DOHH2 (cell line): ENCODE data around the gene THYN1.

Experiments
- H3F3A ChIP-seq: fragments of 200-600 bp; sonication (generic), shearing (Covaris generic); 2 replicates; pipeline ENCODE4 v1.6.0; 2016; ENCODE audit warnings: antibody characterized with exemption, mild to moderate bottlenecking; ENCODE audit not compliant: control insufficient read depth, insufficient read depth
- H3K27ac ChIP-seq: fragments of 200-600 bp; sonication (generic); 2 replicates; pipeline ENCODE4 v1.5.1; 2014; ENCODE audit warnings: low read depth, mild to moderate bottlenecking, low read length, moderate library complexity
- H3K27me3 ChIP-seq: fragments of 200-600 bp; sonication (generic); 2 replicates; pipeline ENCODE4 v1.6.1; 2014; ENCODE audit warnings: mild to moderate bottlenecking, low read length, mixed read lengths; ENCODE audit not compliant: control insufficient read depth
- H3K36me3 ChIP-seq: fragments of 200-600 bp; sonication (generic); 2 replicates; pipeline ENCODE4 v1.6.1; 2014; ENCODE audit warnings: mild to moderate bottlenecking, low read length, moderate library complexity, mixed read lengths; ENCODE audit not compliant: control insufficient read depth
- H3K4me1 ChIP-seq: fragments of 200-600 bp; sonication (generic); 2 replicates; pipeline ENCODE4 v1.6.1; 2014; ENCODE audit warnings: mild to moderate bottlenecking, low read length, mixed read lengths; ENCODE audit not compliant: control insufficient read depth
- H3K4me2 ChIP-seq: fragments of 200-600 bp; sonication (generic); 2 replicates; pipeline ENCODE4 v1.6.0; 2014; ENCODE audit warnings: mild to moderate bottlenecking, low read length, moderate library complexity
- H3K4me3 ChIP-seq: fragments of 200-600 bp; sonication (generic); 2 replicates; pipeline ENCODE4 v1.5.1; 2014; ENCODE audit warnings: mild to moderate bottlenecking, low read length, mixed read lengths
- H3K79me2 ChIP-seq: fragments of 200-600 bp; sonication (generic); 2 replicates; pipeline ENCODE4 v1.6.1; 2014; ENCODE audit warnings: mild to moderate bottlenecking, low read length, mixed read lengths; ENCODE audit not compliant: control insufficient read depth
- H3K9me2 ChIP-seq: fragments of 200-600 bp; sonication (generic); replicated peaks from 2 replicates; pipeline ENCODE4 v1.6.1; 2014; ENCODE audit warnings: mild to moderate bottlenecking, low read length, mixed read lengths; ENCODE audit not compliant: control insufficient read depth
- H3K9me3 ChIP-seq: fragments of 200-600 bp; sonication (generic); 2 replicates; pipeline ENCODE4 v1.6.1; 2014; ENCODE audit warnings: antibody characterized with exemption, low read length, mixed read lengths; ENCODE audit not compliant: control insufficient read depth, insufficient read depth
- H4K20me1 ChIP-seq: fragments of 200-600 bp; sonication (generic); 2 replicates; pipeline ENCODE4 v1.6.0; 2014; ENCODE audit warnings: low read depth, mild to moderate bottlenecking, antibody characterized with exemption, low read length, moderate library complexity; ENCODE audit not compliant: control insufficient read depth, insufficient read depth
- EZH2phosphoT487 ChIP-seq: fragments of 200-600 bp; sonication (generic); IDR thresholded peaks from 2 replicates; pipeline ENCODE4 v1.6.1; 2017; ENCODE audit warnings: borderline replicate concordance, mild to moderate bottlenecking, antibody characterized with exemption, low read length, moderate library complexity, mixed read lengths
- TF ChIP-seq, protein P1 (sequence below): fragments of 200-600 bp; sonication (generic); IDR thresholded peaks from one replicate; pipeline ENCODE4 v1.5.1; 2014; ENCODE audit warnings: antibody characterized with exemption, mild to moderate bottlenecking, low read depth, low read length; ENCODE audit not compliant: poor library complexity, severe bottlenecking

Gene THYN1

GRCh38 chr11:134224710-134225664, 28.2 kb downstream of the THYN1 start:
- H3K4me3 ChIP-seq: peak overlapping the region; percentile 90
- peaks cover 60% of the 10 kb centered on the region for H4K20me1 ChIP-seq
- H3K27me3 ChIP-seq: peaks cover 43% of the 10 kb centered on the region
- no peaks in the 10 kb centered on the region for H3K9me3 ChIP-seq
- no peaks in the 10 kb centered on the region for H3K9me2 ChIP-seq
- H3K36me3 ChIP-seq: peaks cover 33% of the 10 kb centered on the region
- peaks cover 56% of the 10 kb centered on the region for H3K4me1 ChIP-seq
- TF ChIP-seq, protein P1, sequence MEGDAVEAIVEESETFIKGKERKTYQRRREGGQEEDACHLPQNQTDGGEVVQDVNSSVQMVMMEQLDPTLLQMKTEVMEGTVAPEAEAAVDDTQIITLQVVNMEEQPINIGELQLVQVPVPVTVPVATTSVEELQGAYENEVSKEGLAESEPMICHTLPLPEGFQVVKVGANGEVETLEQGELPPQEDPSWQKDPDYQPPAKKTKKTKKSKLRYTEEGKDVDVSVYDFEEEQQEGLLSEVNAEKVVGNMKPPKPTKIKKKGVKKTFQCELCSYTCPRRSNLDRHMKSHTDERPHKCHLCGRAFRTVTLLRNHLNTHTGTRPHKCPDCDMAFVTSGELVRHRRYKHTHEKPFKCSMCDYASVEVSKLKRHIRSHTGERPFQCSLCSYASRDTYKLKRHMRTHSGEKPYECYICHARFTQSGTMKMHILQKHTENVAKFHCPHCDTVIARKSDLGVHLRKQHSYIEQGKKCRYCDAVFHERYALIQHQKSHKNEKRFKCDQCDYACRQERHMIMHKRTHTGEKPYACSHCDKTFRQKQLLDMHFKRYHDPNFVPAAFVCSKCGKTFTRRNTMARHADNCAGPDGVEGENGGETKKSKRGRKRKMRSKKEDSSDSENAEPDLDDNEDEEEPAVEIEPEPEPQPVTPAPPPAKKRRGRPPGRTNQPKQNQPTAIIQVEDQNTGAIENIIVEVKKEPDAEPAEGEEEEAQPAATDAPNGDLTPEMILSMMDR: no peak
- TF ChIP-seq EZH2phosphoT487: no peak
- H3K4me2 ChIP-seq: peak overlapping the region; percentile 89
- peaks cover 38% of the 10 kb centered on the region for H3K79me2 ChIP-seq
- H3F3A ChIP-seq: peaks cover 3% of the 10 kb centered on the region; the same call in 1 of the 2 replicates
- no peak overlapping the region for H3K27ac ChIP-seq

DNA sequence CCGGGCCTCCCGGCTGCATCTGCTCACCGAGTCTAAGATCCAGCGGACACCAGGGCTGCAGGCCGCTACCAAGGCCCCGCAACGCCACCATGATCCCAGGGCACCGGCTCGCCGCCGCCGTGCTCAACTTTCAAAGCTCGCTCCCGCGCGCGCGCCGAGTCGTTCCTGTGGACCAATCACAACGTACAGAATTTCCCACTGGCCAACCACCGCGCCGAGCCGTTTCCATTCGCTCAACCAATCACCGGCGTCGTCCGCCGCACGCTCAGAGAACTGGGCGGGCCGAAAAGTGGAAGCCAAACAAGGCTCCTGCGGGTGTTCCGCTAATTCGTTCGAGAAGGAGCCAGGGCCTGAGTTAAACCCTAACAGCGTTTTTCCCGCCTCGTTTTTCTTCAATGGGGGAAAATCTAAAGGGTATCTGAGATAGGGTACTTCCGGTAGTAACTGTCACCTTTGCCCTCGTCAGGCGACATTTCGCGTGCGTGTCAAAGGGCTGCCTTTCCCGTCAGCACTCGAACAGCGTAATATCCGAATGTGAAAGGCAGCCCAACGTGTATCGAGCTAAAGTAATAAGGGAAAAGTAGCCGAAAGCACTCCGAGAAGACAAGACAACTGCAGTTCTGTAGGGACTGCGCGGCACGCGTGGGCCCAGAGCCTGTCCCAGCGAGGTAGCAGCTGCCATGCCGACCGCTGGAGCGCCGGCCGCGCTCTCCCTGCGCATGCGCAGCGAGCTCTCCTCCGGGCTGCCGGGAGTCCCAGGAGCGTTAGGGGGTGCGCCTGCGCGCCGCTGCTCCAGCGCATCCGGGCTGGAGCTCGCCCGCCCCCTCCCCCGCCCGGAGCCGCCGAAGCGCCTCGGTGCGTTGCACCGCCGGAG, 29.1 kb downstream of the THYN1 start, which contains the start of the genes NCAPD3 and VPS26B:
TSS of gene NCAPD3 (minus strand) at position 132 of the 874 bp plus-strand sequence. CDS start at position 91, 41 bp downstream.
TSS of gene VPS26B (plus strand) at position 836 of the 874 bp plus-strand sequence. CDS start 452 bp downstream, outside the sequence.
- Histone ChIP-seq H3K4me1 (peaks cover 47% of the 10 kb centered on the region), H3F3A (peaks cover 3% of the 10 kb centered on the region; the same call in 1 of the 2 replicates), H3K9me2 (no peaks in the 10 kb centered on the region), H3K4me2 (peak within 1 kb of the TSS; percentile 89), H3K27ac (peak within 1 kb of the TSS; percentile 78), H3K27me3 (peaks cover 34% of the 10 kb centered on the region), H3K9me3 (no peaks in the 10 kb centered on the region), H3K36me3 (peaks cover 41% of the 10 kb centered on the region), H3K4me3 (peak within 1 kb of the TSS; percentile 90), H3K79me2 (peaks cover 42% of the 10 kb centered on the region), H4K20me1 (peaks cover 52% of the 10 kb centered on the region)
- no peak for TF ChIP-seq EZH2phosphoT487
- TF ChIP-seq, protein P1: no peak

- Histone ChIP-seq H3K4me1 (peaks cover 37% of the 10 kb centered on the region), H4K20me1 (peaks cover 57% of the 10 kb centered on the region)
These were observed 30.0 kb downstream of the THYN1 start for GRCh38 chr11:134223121-134223520.

More at GRCh38 chr11:134223121-134223520, 30.0 kb downstream of the THYN1 start:
- TF ChIP-seq, protein P1: no peak
- no peak for TF ChIP-seq EZH2phosphoT487
- Histone ChIP-seq H3K27me3 (peaks cover 32% of the 10 kb centered on the region), H3K27ac (peak overlapping the region; percentile 78; the same call in 1 of the 2 replicates), H3F3A (peaks cover 3% of the 10 kb centered on the region; the same call in 1 of the 2 replicates), H3K9me2 (no peaks in the 10 kb centered on the region), H3K36me3 (peaks cover 50% of the 10 kb centered on the region), H3K79me2 (peaks cover 52% of the 10 kb centered on the region), H3K9me3 (no peaks in the 10 kb centered on the region), H3K4me2 (peak overlapping the region; percentile 89), H3K4me3 (peak overlapping the region; percentile 90)
